HFF-Myc (cell line): ENCODE results near the gene HM13.
"Not testable (repeated sequence)": the region's sequence is repeated elsewhere in the genome, so short reads cannot be mapped to it uniquely, and the experiment has no call there.

ENCODE experiments used
- DNase-seq: peaks from one replicate; pipeline ENCODE4 v3.0.0-alpha.2; 2011; ENCODE audit warnings: low read depth; ENCODE audit errors: extremely low read depth
- H3K4me3 ChIP-seq: replicated peaks from 2 replicates; pipeline ENCODE4 v1.5.1; 2011; ENCODE audit warnings: low read depth, mild to moderate bottlenecking, control low read depth, low read length
- CTCF ChIP-seq: IDR thresholded peaks from 2 replicates; pipeline ENCODE4 v1.5.1; 2012; ENCODE audit warnings: mild to moderate bottlenecking, low read depth, low read length, control low read depth; ENCODE audit errors: missing control alignments

The HM13 gene

GRCh38 chr20:31593221-31594001 lies 79.2 kb downstream of the HM13 start:
- no peak overlapping the region for H3K4me3 ChIP-seq
- no peak for DNase-seq
- TF ChIP-seq CTCF: no peak

GRCh38 chr20:31594002-31594557 lies 79.8 kb downstream of the HM13 start:
- no peak for TF ChIP-seq CTCF
- no peak for DNase-seq
- no peak overlapping the region for H3K4me3 ChIP-seq

GRCh38 chr20:31594558-31595379 lies 80.5 kb downstream of the HM13 start:
- no peak for DNase-seq
- H3K4me3 ChIP-seq: no peak overlapping the region
- TF ChIP-seq CTCF: no peak

GRCh38 chr20:31595380-31595653 lies 81.1 kb downstream of the HM13 start:
- no peak overlapping the region for H3K4me3 ChIP-seq
- TF ChIP-seq CTCF: no peak
- DNase-seq: no peak

GRCh38 chr20:31595654-31596411 lies 81.6 kb downstream of the HM13 start:
- TF ChIP-seq CTCF: no peak
- DNase-seq: peak; percentile 90
- no peak overlapping the region for H3K4me3 ChIP-seq

- H3K4me3 ChIP-seq, DNase-seq: not testable (repeated sequence)
These were observed 82.1 kb downstream of the HM13 start for GRCh38 chr20:31596412-31596715.

- no peak for TF ChIP-seq CTCF
- no peak for DNase-seq
- H3K4me3 ChIP-seq: no peak overlapping the region
These were observed 82.7 kb downstream of the HM13 start for GRCh38 chr20:31596831-31597480.
